GM18505 (cell line): ENCODE results near the gene DCTPP1.

Experiments used
- ATAC-seq: cut with Tn5 transposase; IDR thresholded peaks from one replicate; pipeline ENCODE4 v1.9.1; 2021; ENCODE audit not compliant: unreplicated experiment
- POLR2A ChIP-seq: IDR thresholded peaks from 4 replicates; pipeline ENCODE4 v1.6.1; 2011; ENCODE audit warnings: borderline replicate concordance; ENCODE audit not compliant: insufficient read depth, insufficient read length; ENCODE audit errors: extremely low read depth

The DCTPP1 gene

GRCh38 chr16:30416047-30416603 lies 13.7 kb downstream of the DCTPP1 start:
- ATAC-seq, result no peak
- TF ChIP-seq POLR2A, result no peak

DNA sequence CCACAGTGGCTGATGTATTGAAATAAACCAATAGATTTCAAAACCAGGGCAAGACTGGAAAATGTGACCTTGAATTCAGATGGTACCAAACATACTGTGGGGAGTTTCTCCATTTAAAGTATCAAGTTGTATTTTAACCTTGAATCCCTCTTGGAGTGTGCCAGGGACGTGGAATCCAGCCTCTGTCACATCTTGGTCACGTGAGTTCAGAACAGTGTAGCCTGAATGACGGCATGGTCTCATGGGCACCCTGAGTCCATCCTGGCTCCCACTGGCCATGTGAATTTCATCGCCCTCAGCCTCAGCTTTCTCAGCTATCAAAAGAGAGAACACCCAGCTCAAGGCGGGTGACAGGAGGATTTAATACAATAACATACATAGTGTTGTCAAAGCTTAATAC lies 15.7 kb downstream of the DCTPP1 start:
- no peak for ATAC-seq
- no peak for TF ChIP-seq POLR2A

GRCh38 chr16:30413112-30413806 lies 16.6 kb downstream of the DCTPP1 start:
- TF ChIP-seq POLR2A, result no peak
- ATAC-seq, result no peak

GRCh38 chr16:30409125-30410060 lies 20.4 kb downstream of the DCTPP1 start:
- ATAC-seq, result no peak
- no peak for TF ChIP-seq POLR2A

DNA sequence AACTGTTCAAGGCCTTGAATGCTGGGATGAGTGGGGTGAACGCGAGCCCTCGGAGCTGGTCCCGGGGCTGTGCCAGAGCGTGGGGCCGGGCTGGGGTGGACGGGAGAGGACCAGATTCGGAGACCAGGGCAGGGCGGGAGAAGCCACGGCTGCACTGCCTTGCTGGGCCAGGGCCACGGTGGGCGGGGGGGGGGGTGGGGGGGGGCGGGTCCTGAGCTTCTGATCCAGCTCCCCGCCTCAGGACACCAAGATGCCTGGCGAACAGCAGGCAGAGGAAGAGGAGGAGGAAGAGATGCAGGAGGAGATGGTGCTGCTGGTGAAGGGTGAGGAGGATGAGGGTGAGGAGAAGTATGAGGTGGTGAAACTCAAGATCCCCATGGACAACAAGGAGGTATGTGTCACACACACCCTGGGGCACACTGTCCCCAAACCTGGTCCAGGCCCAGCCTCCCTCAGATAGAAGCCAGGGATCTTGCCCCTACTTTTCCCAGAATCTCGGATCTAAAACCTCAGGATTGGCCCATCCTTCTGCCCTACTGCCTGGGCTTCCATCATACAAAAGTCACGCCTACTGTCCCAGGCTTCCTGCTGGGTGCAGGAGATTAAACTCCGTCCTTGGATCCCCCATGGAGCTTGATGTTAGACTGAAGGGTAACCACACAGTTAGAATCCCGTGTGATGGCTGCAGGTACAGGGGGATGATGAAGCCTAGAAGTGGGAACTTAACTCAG lies 21.9 kb downstream of the DCTPP1 start:
- no peak for ATAC-seq

GRCh38 chr16:30407102-30407803 lies 22.6 kb downstream of the DCTPP1 start, which contains the start of gene ZNF771:
TSS of gene ZNF771 (plus strand) at chr16:30407606. CDS start at chr16:30408054, 448 bp downstream.
- peak; percentile 73 for TF ChIP-seq POLR2A
- ATAC-seq, result peak; percentile 80

More for the DNA sequence above, 21.9 kb downstream of the DCTPP1 start:
- no peak for TF ChIP-seq POLR2A

- no peak for ATAC-seq
- TF ChIP-seq POLR2A, result no peak
Observed at GRCh38 chr16:30406795-30407101, 23.1 kb downstream of the DCTPP1 start.

GRCh38 chr16:30401768-30402425 lies 27.9 kb downstream of the DCTPP1 start:
- TF ChIP-seq POLR2A, result no peak
- no peak for ATAC-seq

GRCh38 chr16:30399435-30400186 lies 30.2 kb downstream of the DCTPP1 start:
- no peak for ATAC-seq
- TF ChIP-seq POLR2A, result no peak

- TF ChIP-seq POLR2A, result no peak
- no peak for ATAC-seq
Observed at GRCh38 chr16:30398661-30399434, 31.0 kb downstream of the DCTPP1 start.
